NB4 (cell line): ENCODE data around the gene DHRS12.

Experiments
- CTCF ChIP-seq: IDR thresholded peaks from one replicate; pipeline ENCODE4 v1.5.1; 2012; ENCODE audit warnings: low read depth, low read length
- POLR2A ChIP-seq: IDR thresholded peaks from 2 replicates; pipeline ENCODE4 v1.6.1; 2011; ENCODE audit warnings: mild to moderate bottlenecking; ENCODE audit not compliant: insufficient read length; ENCODE audit errors: extremely low read depth

DNA sequence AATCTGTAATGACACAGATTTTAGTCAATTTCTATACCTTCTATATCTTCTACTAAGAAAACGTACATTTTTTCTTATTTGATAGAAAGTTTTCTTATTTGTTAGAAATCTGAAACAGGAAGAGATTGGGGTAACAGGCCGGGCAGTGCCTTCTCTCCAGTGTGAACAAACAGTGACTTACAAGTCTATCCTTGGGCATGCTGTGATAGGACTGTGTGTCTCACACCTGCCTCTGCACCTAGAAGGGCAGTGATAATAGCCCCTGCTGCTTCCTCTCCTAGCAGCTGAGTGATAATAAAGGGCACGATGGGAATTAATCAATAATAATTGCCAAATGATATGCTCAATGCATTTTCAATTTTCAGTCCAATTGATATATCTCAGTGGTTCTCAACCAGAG, 39.6 kb upstream of the DHRS12 start:
- TF ChIP-seq CTCF: no peak
- no peak for TF ChIP-seq POLR2A
